HG03571 (cell line): ENCODE results near the gene EXOG.
"Not testable (repeated sequence)": the region's sequence is repeated elsewhere in the genome, so short reads cannot be mapped to it uniquely, and the experiment has no call there.

ENCODE experiments used
- ATAC-seq: cut with Tn5 transposase; IDR thresholded peaks from one replicate; pipeline ENCODE4 v1.9.1; 2021; ENCODE audit not compliant: unreplicated experiment

The EXOG gene

DNA sequence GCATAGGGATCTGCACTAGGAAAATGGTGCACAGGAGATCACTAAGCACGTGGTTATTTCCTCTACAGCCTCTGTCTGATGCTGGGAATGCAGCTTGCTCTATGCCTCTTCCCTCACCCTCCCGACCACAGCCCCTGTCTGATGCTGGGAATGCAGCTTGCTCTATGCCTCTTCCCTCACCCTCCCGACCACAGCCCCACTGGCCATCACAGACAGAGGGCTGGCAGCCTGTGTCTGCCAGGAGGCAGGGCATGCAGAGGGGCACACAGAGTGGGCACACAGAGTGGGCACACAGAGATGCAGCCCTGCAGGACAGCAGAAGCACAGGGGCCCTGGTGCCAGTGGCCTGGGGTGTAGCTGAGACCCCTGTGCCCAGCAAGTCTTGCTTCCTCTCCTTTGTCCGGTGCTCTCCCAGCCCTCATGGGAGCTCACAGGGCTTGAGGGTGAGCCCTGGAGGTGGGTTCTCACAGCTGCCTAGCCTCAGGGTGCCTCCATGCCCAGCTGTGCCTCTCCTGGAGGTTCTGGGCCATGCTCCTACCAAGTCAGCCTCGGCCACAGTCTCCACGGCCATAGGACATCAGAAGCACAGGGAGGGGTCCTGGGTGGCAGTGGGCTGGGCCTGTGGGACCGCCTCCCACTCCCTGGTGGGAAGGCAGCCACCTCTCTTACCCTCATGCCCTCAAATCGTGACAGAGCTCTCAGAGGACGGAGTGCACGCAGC, 65.8 kb downstream of the EXOG start:
- no peak for ATAC-seq

DNA sequence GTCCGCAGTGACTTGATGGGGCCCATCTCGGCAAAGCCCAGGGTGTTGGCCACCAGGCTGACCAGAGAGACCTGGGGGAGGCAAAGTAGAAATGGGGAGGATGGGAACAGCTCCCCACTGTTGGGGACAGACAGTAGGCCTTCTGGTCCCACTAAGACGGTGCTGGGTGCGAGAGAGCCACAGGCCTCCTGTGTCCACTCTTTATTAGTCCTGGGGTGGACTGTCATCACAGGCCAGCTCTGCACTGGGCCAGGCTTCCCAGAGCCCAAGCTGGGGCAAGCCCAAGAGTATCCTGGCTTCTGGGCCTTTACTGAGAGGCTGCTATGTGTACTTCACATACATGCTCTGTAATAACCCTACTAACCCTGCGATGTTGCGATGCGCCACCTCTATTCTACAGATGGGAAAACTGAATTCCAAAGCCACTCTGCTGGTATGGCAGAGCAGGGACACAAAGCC, 66.4 kb downstream of the EXOG start:
- ATAC-seq, result no peak

DNA sequence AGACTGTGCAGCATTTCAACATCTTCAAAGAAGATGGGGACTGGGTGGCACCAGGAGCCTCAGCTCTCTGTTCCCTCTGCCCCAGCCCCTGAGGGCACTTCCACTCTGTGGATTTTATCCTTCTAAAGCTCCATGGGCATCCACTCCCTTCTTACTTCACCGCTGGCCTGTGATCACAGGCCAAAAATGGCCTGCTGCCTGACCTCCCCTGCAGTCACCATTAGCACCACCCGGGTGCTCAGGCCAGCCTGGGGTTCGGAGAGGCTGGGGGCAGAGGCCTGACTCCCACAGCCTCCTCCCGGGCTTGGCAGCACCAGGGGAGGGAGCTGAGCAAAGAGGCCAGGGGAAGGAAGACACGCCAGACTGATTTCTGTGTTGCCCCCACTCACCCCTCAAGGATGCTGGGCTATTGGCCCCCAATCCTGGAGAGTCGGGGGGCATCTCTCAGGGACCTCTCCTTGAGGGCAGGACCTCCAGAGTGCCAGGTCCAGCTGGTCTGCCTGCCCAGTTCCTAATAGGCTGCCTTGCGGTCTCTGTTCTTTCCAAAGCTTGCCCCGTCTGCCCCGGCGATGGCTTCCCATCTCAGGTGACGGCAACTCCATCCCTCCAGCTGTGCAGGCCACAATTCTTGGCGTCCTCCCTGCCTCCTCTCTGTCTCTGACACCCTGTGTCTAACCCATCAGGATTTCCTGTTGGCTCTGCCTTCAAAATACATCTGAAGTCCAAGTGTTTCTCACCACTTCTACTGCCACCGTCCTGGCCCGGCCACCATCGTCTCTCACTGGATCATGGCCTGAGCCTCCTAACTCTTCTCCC, 67.1 kb downstream of the EXOG start:
- ATAC-seq, result no peak

DNA sequence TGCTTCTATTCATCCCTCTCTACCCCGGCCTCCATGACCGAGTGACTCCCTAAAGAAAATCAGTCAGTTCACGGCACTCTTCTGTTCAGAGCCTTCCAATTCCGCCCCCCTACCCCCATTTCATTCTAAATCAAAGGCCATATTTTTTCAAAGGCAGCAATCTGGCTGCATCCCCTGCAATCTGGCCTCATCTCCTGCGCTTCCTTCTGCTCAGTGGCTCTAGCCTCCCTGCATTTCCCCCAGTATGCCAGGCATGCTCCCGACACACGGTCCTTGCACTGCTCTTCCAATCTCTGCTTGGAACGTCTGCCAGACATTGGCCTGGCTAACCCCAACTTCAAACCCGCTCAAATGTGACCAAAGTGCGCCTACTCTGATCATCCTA, 67.7 kb downstream of the EXOG start:
- no peak for ATAC-seq

DNA sequence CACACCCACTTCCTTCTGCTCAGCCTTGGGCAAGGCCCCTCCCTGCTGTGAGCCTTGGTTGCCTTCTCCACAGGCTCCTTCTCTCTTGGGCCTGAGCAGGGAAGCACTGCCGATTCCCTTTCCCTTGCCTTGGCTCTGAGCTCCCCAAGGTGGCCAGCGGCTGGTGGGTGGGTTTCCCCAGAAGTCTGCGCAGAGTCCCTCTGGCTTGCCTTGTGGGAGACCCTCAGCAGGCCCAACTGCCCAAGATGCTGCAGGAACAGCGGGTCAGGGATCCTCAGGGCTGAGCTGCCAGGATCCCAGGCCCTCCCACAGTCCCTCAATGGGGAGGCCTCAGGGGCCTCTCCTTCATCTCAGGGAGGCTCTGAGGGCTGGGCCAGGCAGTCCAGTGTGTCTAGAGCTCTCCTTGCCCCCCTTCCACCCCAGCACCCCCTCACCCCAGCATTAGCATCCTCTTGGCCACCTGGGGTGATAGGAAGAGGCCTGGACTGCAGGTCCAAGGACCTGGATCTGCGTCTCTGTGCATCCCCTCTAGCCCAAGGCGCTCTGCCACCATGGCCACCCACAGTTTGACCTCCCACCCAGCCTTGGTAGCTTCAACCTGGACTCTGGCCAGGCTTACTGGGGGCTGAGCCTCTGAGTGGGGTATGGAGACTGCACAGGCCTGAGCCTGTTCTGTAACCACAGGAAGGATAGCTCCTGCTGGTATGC, 68.6 kb downstream of the EXOG start:
- no peak for ATAC-seq

DNA sequence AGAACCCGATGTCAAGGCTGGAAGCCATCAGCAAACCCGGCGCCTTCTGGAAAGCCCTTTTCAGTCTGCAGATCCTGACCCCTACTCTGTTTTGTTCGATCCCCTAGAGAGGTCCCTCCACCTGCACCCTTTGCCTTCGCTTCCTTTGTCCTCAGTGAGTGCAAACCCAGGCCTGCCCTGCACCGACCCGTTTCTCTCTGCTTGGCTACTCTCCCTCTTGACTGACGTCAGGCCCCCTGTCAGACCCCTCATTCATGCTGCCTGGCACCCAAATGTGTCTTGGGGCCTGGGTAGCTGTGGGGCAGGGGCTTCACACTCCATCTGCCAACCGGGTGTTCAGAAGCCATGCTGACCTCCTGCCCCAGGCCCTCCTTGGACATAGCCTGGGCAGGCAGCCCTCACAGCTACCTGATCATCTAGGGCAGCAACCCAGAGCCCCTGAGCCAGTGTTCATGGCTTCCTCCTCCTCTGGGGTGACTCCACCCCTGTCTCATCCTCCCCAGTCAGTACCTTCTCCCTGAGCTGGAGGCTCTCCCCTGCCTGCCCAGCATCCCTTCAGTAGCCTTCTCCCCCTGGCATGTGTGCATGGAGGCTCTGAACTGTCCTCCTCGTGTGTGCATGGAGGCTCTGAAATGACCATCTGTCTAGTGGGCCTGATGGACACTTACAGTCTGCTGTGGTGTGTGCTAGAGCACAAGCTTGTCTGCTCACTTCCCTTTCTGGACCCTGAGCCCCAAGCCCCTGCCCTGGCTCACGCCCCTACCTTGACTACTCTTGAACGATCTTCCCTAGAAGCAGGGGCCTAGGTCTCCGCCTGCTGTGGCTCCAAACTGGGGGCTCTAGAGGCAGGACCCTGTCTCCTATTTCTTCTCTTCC, 69.4 kb downstream of the EXOG start:
- ATAC-seq, result no peak

DNA sequence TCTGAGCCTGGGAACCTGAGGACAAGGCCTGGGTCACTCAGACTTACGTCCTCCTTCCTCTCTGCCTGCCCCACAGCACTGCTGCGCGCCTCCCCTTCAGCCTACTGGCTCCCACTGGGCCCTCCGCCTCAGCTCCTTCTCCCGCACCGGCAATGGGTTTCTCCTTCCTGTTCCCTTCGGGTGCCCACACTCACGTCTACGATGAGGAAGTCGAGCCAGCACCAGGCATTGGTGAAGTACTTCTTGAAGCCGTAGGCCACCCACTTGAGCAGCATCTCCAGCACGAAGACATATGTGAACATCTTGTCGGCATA, 70.0 kb downstream of the EXOG start:
- no peak for ATAC-seq

DNA sequence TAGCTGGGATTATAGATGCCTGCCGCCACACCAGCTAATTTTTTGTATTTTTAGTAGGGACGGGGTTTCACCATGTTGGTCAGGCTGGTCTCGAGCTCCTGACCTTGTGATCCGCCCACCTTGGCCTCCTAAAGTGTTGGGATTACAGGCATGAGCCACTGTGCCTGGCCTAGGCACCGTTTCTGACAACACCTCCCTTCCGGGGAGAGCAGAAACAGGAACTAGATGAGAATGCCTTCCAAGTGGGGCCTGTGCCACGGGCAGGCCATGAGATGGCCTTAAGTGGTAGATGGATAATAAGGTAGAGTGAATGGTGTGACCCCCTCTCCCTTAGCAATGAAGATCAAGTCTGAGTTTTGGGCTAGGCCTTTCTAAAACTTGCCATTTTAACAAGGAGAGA, 70.7 kb downstream of the EXOG start:
- not testable (repeated sequence) for ATAC-seq

DNA sequence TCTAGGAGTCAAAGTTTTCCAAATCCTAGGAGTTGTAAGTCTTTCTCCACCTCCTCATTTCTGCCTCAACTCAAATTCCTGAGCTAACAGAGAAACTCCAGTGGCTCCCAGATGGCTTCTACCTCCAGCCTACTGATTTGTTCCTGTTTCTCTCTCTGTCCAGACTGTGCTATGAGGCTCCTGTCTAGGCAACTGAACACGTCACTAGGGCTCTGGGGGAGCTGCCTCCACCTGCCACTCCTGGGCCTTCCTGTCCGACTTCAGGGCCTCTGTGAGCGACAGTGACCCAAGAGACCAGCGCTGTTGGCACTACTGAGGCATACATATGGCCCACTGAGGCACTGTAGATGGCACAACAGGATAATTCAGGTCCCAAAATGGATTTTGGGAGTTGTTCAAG, 71.4 kb downstream of the EXOG start:
- ATAC-seq, result no peak

DNA sequence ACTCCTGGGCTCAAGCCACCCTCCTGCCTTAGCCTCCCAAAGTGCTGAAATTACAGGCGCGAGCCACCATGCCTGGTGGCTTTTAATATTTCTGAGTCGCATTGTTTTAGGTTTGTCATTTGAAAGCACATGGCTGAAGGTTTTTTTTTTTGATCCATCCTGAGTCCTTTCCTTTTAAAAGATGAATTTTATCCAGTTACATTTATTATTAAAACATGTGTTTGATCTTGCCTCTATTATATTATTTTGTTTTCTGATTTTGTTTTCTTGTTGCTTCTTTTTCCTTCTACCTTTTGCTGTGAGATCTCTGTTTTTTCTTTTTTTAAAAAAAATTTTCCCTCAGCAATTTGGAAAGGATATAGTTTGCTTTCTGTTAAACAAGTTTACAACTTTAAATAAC, 77.0 kb downstream of the EXOG start:
- no peak for ATAC-seq

DNA sequence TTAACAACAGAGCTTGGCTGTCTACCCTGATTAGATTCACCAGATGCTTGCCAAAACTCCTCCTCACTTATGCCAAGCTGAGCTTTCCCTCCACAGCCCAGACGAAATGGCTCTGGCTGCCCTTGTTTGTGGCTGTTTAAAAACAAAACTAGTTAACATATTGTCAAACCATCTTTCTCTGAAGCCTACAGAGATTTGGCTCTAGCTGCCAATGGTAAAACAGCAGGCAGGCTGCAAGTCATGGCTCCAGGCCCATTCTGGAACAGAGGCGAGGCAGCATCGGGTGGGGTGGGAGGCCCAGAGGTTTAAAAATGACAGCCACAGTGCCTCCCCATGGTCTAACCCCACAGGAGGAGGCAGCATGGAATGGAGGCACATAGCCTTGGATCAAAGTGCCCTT, 77.4 kb downstream of the EXOG start:
- no peak for ATAC-seq

DNA sequence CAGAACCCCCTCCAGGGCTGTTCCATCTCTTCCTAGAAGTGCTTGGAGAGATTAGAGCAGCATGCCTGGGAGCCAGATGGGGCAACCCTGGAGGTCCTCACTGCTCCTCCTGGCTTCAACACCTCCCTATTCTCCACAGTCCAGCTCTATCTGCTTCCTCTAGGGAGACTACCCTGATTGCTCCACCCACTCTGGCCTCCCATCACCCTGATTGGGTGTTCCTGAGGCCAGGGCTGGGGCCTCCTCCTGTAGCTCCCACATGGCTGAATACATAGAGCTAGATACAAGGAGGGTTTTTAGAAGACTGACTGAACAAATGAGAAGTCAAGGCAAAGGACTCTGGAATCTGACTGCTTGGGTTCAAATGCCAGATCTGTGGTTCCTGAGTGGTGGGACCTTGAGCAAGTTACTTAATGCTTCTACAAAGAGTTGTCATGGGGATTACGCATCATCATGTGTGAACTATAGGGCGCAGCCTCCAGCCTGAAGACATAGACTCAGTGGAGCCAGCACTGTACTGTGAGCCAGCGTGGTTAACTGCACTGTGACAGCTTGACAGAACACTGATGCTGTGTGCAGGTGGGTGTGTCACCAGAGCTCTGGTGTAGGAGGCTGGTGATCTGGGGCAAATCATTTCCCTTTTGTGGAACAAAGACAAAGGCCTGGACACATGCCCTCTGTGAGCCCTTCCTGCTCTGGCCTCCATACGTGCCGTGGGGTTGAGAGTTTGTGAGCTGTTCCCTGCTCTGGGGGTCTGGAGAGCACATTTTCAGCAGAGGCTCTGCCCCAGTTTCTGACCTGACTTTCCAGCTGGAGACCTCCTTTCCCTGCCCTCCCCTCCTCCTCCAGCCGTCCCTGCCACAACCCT, 78.5 kb downstream of the EXOG start:
- no peak for ATAC-seq

DNA sequence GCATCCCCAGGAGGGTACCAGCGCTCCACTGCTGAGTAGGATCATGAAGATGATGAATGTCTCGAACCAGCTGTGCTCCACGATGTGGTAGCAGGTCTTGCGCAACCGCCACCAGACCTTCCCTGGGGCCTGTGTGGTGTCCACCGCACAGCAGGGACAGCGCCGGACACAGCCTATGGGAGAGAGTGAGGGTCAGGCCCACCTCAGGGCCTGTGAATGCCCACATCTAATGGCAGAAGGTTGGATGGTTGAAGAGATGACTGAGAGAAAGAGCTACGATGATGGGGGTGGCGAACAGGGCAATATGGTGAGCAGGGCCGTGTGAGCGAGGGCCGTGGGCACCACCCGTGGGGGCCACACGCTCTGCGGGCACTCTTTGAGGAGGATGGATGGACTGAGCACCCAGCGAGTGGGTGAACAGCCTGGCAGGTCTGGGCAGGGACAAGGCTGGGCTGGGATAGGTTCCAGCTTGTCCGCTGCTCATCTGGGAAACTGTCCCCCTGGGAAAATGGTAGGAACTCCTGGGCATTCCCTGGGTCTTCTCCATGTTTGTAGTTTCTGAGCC, 79.2 kb downstream of the EXOG start:
- no peak for ATAC-seq
